GM23338 (cell line): ENCODE measurements around the gene F12. TPM values are rescaled to one million over a fixed set of nuclear protein-coding genes. Genes with fewer than 3 reads are reported as not detected.

Source experiments
- ATAC-seq: fragments of 200-7000 bp; cut with Tn5 transposase; 3 replicates; pipeline ENCODE4 v1.9.1; 2020
- DNase-seq: peaks from one replicate; pipeline ENCODE4 v3.0.0-alpha.2; 2015; ENCODE audit warnings: low spot score
- H2AFZ ChIP-seq: fragments of 200-600 bp; sonication (generic); 2 replicates; pipeline ENCODE4 v1.8.0; 2016; ENCODE audit warnings: antibody characterized with exemption, mild to moderate bottlenecking, moderate library complexity
- H3F3A ChIP-seq: fragments of 200-600 bp; sonication (generic); replicated peaks from 2 replicates; pipeline ENCODE4 v1.8.0; 2017; ENCODE audit warnings: antibody characterized with exemption, mixed run types, low read depth
- H3K27ac ChIP-seq: fragments of 200-600 bp; sonication (generic); 2 replicates; pipeline ENCODE4 v1.6.1; 2016; ENCODE audit warnings: low read depth
- H3K27me3 ChIP-seq: fragments of 200-600 bp; sonication (generic); 2 replicates; pipeline ENCODE4 v1.8.0; 2016; ENCODE audit warnings: mild to moderate bottlenecking, mixed run types, moderate library complexity; ENCODE audit not compliant: insufficient read depth
- H3K36me3 ChIP-seq: fragments of 200-600 bp; sonication (generic); 2 replicates; pipeline ENCODE4 v1.8.0; 2016; ENCODE audit warnings: mild to moderate bottlenecking; ENCODE audit not compliant: insufficient read depth
- H3K4me1 ChIP-seq: fragments of 200-600 bp; sonication (generic); 2 replicates; pipeline ENCODE4 v1.8.0; 2016; ENCODE audit warnings: mild to moderate bottlenecking, moderate library complexity; ENCODE audit not compliant: insufficient read depth
- H3K4me2 ChIP-seq: fragments of 200-600 bp; sonication (generic); 2 replicates; pipeline ENCODE4 v1.7.1; 2017; ENCODE audit warnings: mixed run types
- H3K4me3 ChIP-seq: fragments of 200-600 bp; sonication (generic); 2 replicates; pipeline ENCODE4 v1.6.1; 2016; ENCODE audit warnings: mixed run types
- H3K79me2 ChIP-seq: fragments of 200-600 bp; sonication (generic); replicated peaks from 2 replicates; pipeline ENCODE4 v1.8.0; 2017; ENCODE audit warnings: mild to moderate bottlenecking; ENCODE audit not compliant: insufficient read depth
- H3K9me2 ChIP-seq: fragments of 200-600 bp; sonication (generic); 2 replicates; pipeline ENCODE4 v1.8.0; 2017; ENCODE audit not compliant: insufficient read depth
- H4K20me1 ChIP-seq: fragments of 200-600 bp; sonication (generic); replicated peaks from 2 replicates; pipeline ENCODE4 v1.8.0; 2017; ENCODE audit warnings: mild to moderate bottlenecking; ENCODE audit not compliant: insufficient read depth
- H3K27ac Mint-ChIP-seq: 2 replicates; pipeline ENCODE4 v1.8.0; 2020; ENCODE audit warnings: inconsistent platforms, mild to moderate bottlenecking, moderate library complexity, mixed read lengths
- H3K27me3 Mint-ChIP-seq: 3 replicates; pipeline ENCODE4 v1.8.0; 2022; ENCODE audit warnings: low read depth, mild to moderate bottlenecking, moderate library complexity, mixed read lengths, inconsistent platforms; ENCODE audit not compliant: insufficient read depth, poor library complexity
- H3K36me3 Mint-ChIP-seq: 3 replicates; pipeline ENCODE4 v1.8.0; 2021; ENCODE audit warnings: low read depth, mild to moderate bottlenecking, inconsistent platforms, moderate library complexity, mixed read lengths
- H3K4me1 Mint-ChIP-seq: 3 replicates; pipeline ENCODE4 v1.8.0; 2020; ENCODE audit warnings: mild to moderate bottlenecking, inconsistent platforms, mixed read lengths
- H3K4me3 Mint-ChIP-seq: 3 replicates; pipeline ENCODE4 v1.8.0; 2021; ENCODE audit warnings: moderate library complexity, mild to moderate bottlenecking, inconsistent platforms, mixed read lengths
- H3K9me3 Mint-ChIP-seq: 3 replicates; pipeline ENCODE4 v1.8.0; 2020; ENCODE audit warnings: moderate library complexity, mild to moderate bottlenecking, inconsistent platforms, mixed read lengths
- CREB1 ChIP-seq: fragments of 250-450 bp; sonication (Bioruptor Pico); IDR thresholded peaks from 2 replicates; pipeline ENCODE4 v1.5.0; 2020; ENCODE audit warnings: low read depth, mild to moderate bottlenecking, moderate library complexity
- EZH2 ChIP-seq: fragments of 200-600 bp; sonication (generic); IDR thresholded peaks from one replicate; pipeline ENCODE4 v1.8.0; 2017; ENCODE audit warnings: antibody characterized with exemption, mild to moderate bottlenecking, low read depth; ENCODE audit not compliant: unreplicated experiment
- EZH2phosphoT487 ChIP-seq: fragments of 200-600 bp; sonication (generic); IDR thresholded peaks from one replicate; pipeline ENCODE4 v1.8.1; 2018; ENCODE audit warnings: antibody characterized with exemption; ENCODE audit not compliant: unreplicated experiment
- JUNB ChIP-seq: IDR thresholded peaks from one replicate; pipeline ENCODE4 v1.6.1; 2016; ENCODE audit warnings: antibody characterized with exemption; ENCODE audit not compliant: unreplicated experiment
- POLR2AphosphoS5 ChIP-seq: IDR thresholded peaks from 2 replicates; pipeline ENCODE4 v1.6.1; 2016; ENCODE audit warnings: antibody characterized with exemption, low read depth
- ZNF114 ChIP-seq: fragments of 250-450 bp; sonication (Bioruptor Pico); IDR thresholded peaks from 2 replicates; pipeline ENCODE4 v1.5.0; 2020; ENCODE audit warnings: mild to moderate bottlenecking, moderate library complexity
- polyA plus RNA-seq: library from polyadenylated mRNA; unstranded; fragments of >200 nt; fragmentation: Nextera tagmentation; extraction: Ambion mirVana; gene quantifications from 2 replicates; pipeline ENCODE4 v1.2.1, GENCODE V29; 2016
- total RNA-seq: library from RNA; depleted of rRNA; stranded (reverse); fragments of >200 nt; shearing (Covaris generic); gene quantifications from 2 replicates; pipeline ENCODE4 v1.2.3, GENCODE V29; 2014
- TF ChIP-seq, protein P1 (sequence below): IDR thresholded peaks from one replicate; pipeline ENCODE4 v1.6.1; 2018; ENCODE audit warnings: antibody characterized with exemption; ENCODE audit not compliant: unreplicated experiment
- TF ChIP-seq, protein P2 (sequence below): IDR thresholded peaks from 2 replicates; pipeline ENCODE4 v1.6.1; 2016; ENCODE audit warnings: antibody characterized with exemption
- TF ChIP-seq, protein P3 (sequence below), 2 experiments: fragments of 200-600 bp in 1 of 2; sonication (generic) in 1 of 2; conservative IDR thresholded peaks; 2 replicates each; pipeline versions ENCODE4 v1.5.1 to v1.6.1; 2016 to 2017; ENCODE audit warnings: antibody characterized with exemption in 2 of 2, low read depth in 2 of 2, mild to moderate bottlenecking in 2 of 2, moderate library complexity in 1 of 2

F12 gene
- total and polyA plus RNA-seq, 2 experiments from 2014 or later = 2.9 to 8.0 TPM

DNA sequence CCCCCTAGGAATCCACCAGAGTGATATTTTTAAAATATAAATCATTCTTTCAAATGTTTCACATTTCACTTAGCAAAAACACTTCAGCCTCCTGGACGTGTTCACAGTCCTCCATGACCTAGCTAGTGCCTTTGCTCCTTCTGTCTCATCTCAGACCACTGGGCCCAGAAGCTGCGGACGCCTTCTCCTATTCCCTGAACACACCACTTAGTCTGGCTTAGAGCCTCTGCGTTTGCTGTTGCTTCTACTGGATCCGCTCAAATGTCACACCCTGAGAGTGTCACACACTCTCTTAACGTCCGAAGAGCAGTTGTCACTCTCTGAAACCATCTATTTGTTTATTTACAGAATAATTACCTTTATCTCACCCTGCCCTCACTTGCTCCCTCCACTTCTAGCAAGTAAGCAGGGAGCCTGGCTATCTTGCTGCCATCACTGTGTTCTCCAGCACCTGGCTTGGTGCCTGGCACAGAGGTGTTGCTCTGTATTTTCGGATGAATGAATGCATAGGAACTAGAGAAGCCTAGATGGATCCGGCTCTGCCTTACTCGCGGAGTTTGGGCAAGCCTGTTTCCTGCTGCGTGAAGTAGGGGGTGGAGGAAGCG, 15.9 kb upstream of the F12 start:
- DNase-seq (no peak), ATAC-seq (no peak)
- H4K20me1 ChIP-seq = peaks cover 13% of the 10 kb centered on the region
- peak overlapping the region; percentile 88 for H3K4me3 Mint-ChIP-seq
- H3F3A ChIP-seq = peaks cover 16% of the 10 kb centered on the region
- H3K27ac ChIP-seq = peak overlapping the region; percentile 89
- no peaks in the 10 kb centered on the region; the same call in 1 of the 3 replicates for H3K9me3 Mint-ChIP-seq
- peak overlapping the region; percentile 98 for H3K27ac Mint-ChIP-seq
- H3K27me3 Mint-ChIP-seq = peaks cover 24% of the 10 kb centered on the region
- peaks cover 21% of the 10 kb centered on the region for H3K79me2 ChIP-seq
- peaks cover under 1% of the 10 kb centered on the region; the same call in 1 of the 3 replicates for H3K36me3 Mint-ChIP-seq
- H3K4me1 Mint-ChIP-seq = peaks cover 27% of the 10 kb centered on the region
- H3K4me3 ChIP-seq = peak overlapping the region; percentile 52
- no peaks in the 10 kb centered on the region for H3K27me3 ChIP-seq
- TF ChIP-seq EZH2phosphoT487 = no peak
- TF ChIP-seq, protein P1, sequence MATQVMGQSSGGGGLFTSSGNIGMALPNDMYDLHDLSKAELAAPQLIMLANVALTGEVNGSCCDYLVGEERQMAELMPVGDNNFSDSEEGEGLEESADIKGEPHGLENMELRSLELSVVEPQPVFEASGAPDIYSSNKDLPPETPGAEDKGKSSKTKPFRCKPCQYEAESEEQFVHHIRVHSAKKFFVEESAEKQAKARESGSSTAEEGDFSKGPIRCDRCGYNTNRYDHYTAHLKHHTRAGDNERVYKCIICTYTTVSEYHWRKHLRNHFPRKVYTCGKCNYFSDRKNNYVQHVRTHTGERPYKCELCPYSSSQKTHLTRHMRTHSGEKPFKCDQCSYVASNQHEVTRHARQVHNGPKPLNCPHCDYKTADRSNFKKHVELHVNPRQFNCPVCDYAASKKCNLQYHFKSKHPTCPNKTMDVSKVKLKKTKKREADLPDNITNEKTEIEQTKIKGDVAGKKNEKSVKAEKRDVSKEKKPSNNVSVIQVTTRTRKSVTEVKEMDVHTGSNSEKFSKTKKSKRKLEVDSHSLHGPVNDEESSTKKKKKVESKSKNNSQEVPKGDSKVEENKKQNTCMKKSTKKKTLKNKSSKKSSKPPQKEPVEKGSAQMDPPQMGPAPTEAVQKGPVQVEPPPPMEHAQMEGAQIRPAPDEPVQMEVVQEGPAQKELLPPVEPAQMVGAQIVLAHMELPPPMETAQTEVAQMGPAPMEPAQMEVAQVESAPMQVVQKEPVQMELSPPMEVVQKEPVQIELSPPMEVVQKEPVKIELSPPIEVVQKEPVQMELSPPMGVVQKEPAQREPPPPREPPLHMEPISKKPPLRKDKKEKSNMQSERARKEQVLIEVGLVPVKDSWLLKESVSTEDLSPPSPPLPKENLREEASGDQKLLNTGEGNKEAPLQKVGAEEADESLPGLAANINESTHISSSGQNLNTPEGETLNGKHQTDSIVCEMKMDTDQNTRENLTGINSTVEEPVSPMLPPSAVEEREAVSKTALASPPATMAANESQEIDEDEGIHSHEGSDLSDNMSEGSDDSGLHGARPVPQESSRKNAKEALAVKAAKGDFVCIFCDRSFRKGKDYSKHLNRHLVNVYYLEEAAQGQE = no peak
- TF ChIP-seq, protein P2, sequence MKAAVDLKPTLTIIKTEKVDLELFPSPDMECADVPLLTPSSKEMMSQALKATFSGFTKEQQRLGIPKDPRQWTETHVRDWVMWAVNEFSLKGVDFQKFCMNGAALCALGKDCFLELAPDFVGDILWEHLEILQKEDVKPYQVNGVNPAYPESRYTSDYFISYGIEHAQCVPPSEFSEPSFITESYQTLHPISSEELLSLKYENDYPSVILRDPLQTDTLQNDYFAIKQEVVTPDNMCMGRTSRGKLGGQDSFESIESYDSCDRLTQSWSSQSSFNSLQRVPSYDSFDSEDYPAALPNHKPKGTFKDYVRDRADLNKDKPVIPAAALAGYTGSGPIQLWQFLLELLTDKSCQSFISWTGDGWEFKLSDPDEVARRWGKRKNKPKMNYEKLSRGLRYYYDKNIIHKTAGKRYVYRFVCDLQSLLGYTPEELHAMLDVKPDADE = no peak
- no peak for TF ChIP-seq EZH2
- no peak for TF ChIP-seq CREB1
- TF ChIP-seq, protein P3, sequence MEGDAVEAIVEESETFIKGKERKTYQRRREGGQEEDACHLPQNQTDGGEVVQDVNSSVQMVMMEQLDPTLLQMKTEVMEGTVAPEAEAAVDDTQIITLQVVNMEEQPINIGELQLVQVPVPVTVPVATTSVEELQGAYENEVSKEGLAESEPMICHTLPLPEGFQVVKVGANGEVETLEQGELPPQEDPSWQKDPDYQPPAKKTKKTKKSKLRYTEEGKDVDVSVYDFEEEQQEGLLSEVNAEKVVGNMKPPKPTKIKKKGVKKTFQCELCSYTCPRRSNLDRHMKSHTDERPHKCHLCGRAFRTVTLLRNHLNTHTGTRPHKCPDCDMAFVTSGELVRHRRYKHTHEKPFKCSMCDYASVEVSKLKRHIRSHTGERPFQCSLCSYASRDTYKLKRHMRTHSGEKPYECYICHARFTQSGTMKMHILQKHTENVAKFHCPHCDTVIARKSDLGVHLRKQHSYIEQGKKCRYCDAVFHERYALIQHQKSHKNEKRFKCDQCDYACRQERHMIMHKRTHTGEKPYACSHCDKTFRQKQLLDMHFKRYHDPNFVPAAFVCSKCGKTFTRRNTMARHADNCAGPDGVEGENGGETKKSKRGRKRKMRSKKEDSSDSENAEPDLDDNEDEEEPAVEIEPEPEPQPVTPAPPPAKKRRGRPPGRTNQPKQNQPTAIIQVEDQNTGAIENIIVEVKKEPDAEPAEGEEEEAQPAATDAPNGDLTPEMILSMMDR (conservative IDR thresholded peaks at IDR 0.05; ENCODE audit: low read depth in 2 of 2) = no peak
- no peak for TF ChIP-seq ZNF114
- no peak for TF ChIP-seq POLR2AphosphoS5
- H3K9me2 ChIP-seq = no peaks in the 10 kb centered on the region
- no peaks in the 10 kb centered on the region for H3K36me3 ChIP-seq
- peak overlapping the region; percentile 82 for H3K4me2 ChIP-seq
- peak overlapping the region; percentile 8; the same call in 1 of the 2 replicates for H2AFZ ChIP-seq
- peaks cover 20% of the 10 kb centered on the region for H3K4me1 ChIP-seq

DNA sequence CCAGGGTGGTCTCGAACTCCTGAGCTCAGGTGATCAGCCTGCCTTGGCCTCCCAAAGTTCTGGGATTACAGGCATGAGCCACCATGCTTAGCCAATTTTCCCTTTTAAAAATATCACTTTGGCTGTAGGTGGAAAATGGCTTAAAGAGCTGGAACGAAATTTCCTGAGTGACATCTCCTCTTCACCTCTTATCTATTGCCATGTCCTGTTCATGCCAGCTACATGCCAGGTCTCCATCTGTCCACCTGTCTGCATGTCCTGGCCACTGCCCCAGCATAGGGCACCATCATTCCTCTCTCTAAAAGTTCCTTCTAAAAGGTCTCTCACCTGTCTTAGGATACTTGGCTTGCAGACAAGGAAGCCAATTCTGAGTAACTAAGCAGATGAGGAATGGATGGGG, 14.3 kb upstream of the F12 start:
- Mint-ChIP-seq H3K4me3 (no peak overlapping the region), H3K4me1 (peaks cover 16% of the 10 kb centered on the region), H3K27me3 (peaks cover 19% of the 10 kb centered on the region), H3K27ac (no peak overlapping the region), H3K9me3 (no peaks in the 10 kb centered on the region; the same call in 1 of the 3 replicates), H3K36me3 (no peaks in the 10 kb centered on the region)
- Histone ChIP-seq H4K20me1 (peaks cover 9% of the 10 kb centered on the region; the same call in 1 of the 2 replicates), H3K9me2 (no peaks in the 10 kb centered on the region), H3K36me3 (no peaks in the 10 kb centered on the region), H3K4me1 (peaks cover 18% of the 10 kb centered on the region), H3K27me3 (no peaks in the 10 kb centered on the region), H3F3A (peaks cover 16% of the 10 kb centered on the region), H3K27ac (no peak overlapping the region), H3K79me2 (peaks cover 17% of the 10 kb centered on the region), H3K4me2 (no peak overlapping the region), H2AFZ (no peak overlapping the region), H3K4me3 (no peak overlapping the region)
- DNase-seq (no peak), ATAC-seq (no peak)
- TF ChIP-seq JUNB = no peak
